IgD-negative memory B cell (primary cell): ENCODE data around the gene TGFBRAP1. TPM values are rescaled to one million over a fixed set of nuclear protein-coding genes. Genes with fewer than 3 reads are reported as not detected.

Source experiments
- H3K27ac Mint-ChIP-seq, 3 donors: one replicate each; pipeline ENCODE4 v1.8.0; 2020 to 2022; ENCODE audit warnings: mild to moderate bottlenecking in 3 of 3, mixed read lengths in 3 of 3, moderate library complexity in 1 of 3
- H3K27me3 Mint-ChIP-seq: one replicate; pipeline ENCODE4 v1.8.0; 2021; ENCODE audit warnings: mixed read lengths
- H3K36me3 Mint-ChIP-seq: one replicate; pipeline ENCODE4 v1.8.0; 2020; ENCODE audit warnings: mild to moderate bottlenecking, mixed read lengths
- H3K4me1 Mint-ChIP-seq, 3 donors: one replicate each; pipeline ENCODE4 v1.8.0; 2020 to 2022; ENCODE audit warnings: mixed read lengths in 3 of 3, mild to moderate bottlenecking in 1 of 3
- H3K4me3 Mint-ChIP-seq, 4 donors: one replicate each; pipeline ENCODE4 v1.8.0; 2020 to 2022; ENCODE audit warnings: mild to moderate bottlenecking in 4 of 4, mixed read lengths in 4 of 4, moderate library complexity in 3 of 4
- H3K9me3 Mint-ChIP-seq, 3 donors: one replicate each; pipeline ENCODE4 v1.8.0; 2020 to 2021; ENCODE audit warnings: mixed read lengths in 3 of 3, mild to moderate bottlenecking in 1 of 3
- polyA plus RNA-seq: library from polyadenylated mRNA; unstranded; fragments of 300-500 nt; fragmentation: Illumina TruSeq; gene quantifications from one replicate; pipeline ENCODE4 v1.2.3, GENCODE V29; 2021

TGFBRAP1 gene
- polyA plus RNA-seq, 1 donor from 2014 or later = 23.2 TPM

DNA sequence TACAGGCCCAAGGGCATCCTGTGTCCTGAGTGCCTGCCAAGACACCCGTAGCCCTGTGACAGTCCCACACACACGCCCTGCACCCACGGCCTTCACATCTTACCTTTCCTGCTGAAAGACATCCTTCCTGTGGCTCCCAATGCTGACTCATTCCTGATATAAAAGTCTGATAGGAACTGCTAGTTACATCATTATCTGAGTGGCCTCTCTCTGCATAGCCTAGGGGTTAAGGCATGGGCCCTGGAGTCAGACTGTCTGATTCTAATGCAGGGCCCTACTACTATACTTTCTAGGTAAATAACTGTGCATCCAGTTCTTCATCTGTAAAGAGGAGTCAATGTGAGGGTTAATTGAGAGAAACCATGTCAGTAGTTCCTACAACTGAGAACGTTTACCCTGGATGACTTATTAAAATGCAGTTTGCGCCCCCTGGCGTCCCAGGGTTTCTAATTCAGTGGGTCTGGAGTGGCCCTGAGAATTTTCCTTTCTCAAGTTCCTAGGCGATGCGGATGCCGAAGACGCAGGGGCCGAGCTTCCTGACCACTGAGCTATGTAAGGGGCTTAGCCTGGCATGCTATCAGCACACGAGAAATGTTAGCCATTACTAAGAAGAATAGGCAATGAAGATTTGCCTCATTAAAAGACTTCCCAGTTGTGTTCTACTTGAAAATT is 94.0 kb downstream of the TGFBRAP1 start:
- no peaks in the 10 kb centered on the region for H3K27me3 Mint-ChIP-seq
- H3K4me3 Mint-ChIP-seq = no peak overlapping the region
- H3K27ac Mint-ChIP-seq = no peak overlapping the region
- no peaks in the 10 kb centered on the region for H3K9me3 Mint-ChIP-seq
- no peaks in the 10 kb centered on the region for H3K36me3 Mint-ChIP-seq
- peaks cover 4 to 12% (median 8%) of the 10 kb centered on the region in 3 donors for H3K4me1 Mint-ChIP-seq

DNA sequence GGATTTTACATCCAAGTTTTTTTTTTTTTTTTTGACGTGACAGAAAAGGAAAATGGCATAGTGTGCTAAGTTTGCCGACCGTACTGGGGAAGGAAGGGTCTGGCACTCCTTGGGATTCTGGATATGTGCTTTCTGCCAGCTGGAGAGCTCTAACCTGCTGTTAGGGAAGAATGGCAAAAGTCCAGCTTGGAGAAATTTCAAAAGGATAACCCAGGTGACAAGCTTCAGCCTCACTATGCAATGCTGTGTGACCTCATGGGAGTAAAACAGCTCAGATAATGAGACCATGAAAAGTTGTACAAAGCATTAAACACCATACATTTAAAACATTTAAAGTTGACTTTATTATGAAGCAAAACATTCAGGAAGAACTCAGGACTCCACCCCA is 98.3 kb downstream of the TGFBRAP1 start:
- H3K27me3 Mint-ChIP-seq = peaks cover 6% of the 10 kb centered on the region
- H3K4me1 Mint-ChIP-seq = peaks cover 6 to 11% (median 8%) of the 10 kb centered on the region in 3 donors
- H3K9me3 Mint-ChIP-seq = peaks cover 0 to 1% (median 0%) of the 10 kb centered on the region in 3 donors
- no peaks in the 10 kb centered on the region for H3K36me3 Mint-ChIP-seq
- H3K4me3 Mint-ChIP-seq = no peak overlapping the region
- no peak overlapping the region for H3K27ac Mint-ChIP-seq

DNA sequence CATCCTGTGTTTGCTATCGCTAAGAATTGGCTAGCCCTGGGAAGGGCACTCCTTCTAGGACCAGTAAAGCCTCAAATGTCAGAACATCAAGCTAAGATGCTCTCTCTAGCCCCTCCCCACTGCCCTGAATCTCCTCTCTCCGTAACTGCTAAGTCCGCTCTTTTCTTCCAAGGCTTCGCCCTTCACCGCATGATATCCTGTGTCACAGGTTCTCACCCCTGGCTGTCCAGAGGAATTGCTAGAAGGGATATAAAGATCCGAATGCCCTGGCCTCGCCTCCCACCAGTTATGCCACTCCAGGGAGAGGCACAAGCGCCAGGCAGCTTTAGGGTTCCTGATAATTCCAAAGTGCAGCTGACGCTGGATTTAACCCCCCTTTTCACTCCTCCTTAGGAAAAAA is 105.1 kb downstream of the TGFBRAP1 start:
- no peaks in the 10 kb centered on the region for H3K4me1 Mint-ChIP-seq
- H3K27ac Mint-ChIP-seq = no peak overlapping the region
- no peaks in the 10 kb centered on the region for H3K36me3 Mint-ChIP-seq
- peaks cover 9% of the 10 kb centered on the region for H3K27me3 Mint-ChIP-seq
- H3K4me3 Mint-ChIP-seq = no peak overlapping the region
- peaks cover 0 to 3% (median 0%) of the 10 kb centered on the region in 3 donors for H3K9me3 Mint-ChIP-seq

DNA sequence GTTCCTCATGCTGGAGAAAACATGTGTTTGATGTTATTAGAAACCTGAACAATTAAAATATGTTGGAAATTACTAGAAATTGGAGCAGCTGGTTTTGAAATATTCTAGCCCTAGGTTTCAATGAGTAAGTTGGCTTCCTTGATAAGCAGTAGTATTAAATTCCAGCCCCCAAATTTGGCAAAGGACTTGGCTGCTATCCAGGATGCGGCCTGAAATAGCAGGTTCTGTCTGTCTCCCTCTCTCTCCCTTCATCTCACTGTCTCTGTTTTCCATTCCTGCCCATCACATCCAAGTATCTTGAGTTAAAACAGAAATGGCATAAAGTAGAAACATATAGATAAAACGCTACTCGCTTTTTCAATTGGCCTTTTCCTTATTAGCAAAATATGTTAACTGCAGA is 108.9 kb downstream of the TGFBRAP1 start:
- no peaks in the 10 kb centered on the region for H3K36me3 Mint-ChIP-seq
- H3K4me1 Mint-ChIP-seq = peaks cover 0 to 4% (median 0%) of the 10 kb centered on the region in 3 donors
- no peak overlapping the region for H3K27ac Mint-ChIP-seq
- peaks cover 12% of the 10 kb centered on the region for H3K27me3 Mint-ChIP-seq
- H3K4me3 Mint-ChIP-seq = no peak overlapping the region
- H3K9me3 Mint-ChIP-seq = peaks cover 0 to 2% (median 0%) of the 10 kb centered on the region in 3 donors

DNA sequence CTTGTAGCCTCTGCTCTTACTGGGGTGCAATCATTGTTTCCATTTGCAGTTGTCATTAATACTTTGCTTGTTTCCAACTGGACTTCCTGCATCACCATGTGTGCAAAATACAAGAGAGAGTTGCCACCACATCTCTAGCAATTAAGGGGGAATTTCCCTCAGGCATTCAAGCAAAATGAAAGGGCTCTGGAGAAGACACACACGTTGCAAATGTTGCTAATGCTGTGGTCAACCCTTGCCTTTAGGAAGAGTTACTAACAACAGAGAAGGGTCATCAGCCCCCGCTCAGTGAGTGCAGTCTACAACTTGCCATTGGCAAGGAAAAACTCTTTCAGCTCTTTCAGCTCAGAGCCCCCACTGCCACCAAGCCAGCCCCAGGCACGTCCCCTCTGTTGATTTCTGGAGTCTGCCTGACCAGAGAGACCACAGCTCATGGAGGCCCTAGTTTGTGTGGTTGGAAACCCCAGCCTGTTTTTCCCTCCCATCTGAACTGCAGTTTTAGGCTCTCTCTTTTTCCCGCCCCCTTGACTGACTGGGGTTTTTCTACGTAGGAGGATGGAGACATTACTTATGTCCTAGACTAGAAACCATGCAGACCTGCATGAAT is 113.8 kb downstream of the TGFBRAP1 start:
- H3K27ac Mint-ChIP-seq = no peak overlapping the region
- no peaks in the 10 kb centered on the region for H3K9me3 Mint-ChIP-seq
- H3K36me3 Mint-ChIP-seq = no peaks in the 10 kb centered on the region
- peaks cover 0 to 4% (median 0%) of the 10 kb centered on the region in 3 donors for H3K4me1 Mint-ChIP-seq
- peaks cover 4% of the 10 kb centered on the region for H3K27me3 Mint-ChIP-seq
- H3K4me3 Mint-ChIP-seq = no peak overlapping the region

Other genes with a start within 250 kb of the TGFBRAP1 start
- not detected for gene GPR45, start 88.0 kb downstream of the TGFBRAP1 start, polyA plus RNA-seq
- gene C2orf49, start 7.8 kb upstream of the TGFBRAP1 start, polyA plus RNA-seq = 11.3 TPM
- 0.15 TPM for gene FHL2, start 69.3 kb upstream of the TGFBRAP1 start, polyA plus RNA-seq